HepG2 (cell line): ENCODE data around the gene PACS1.

ENCODE experiments used
- AGO1 ChIP-seq: fragments of 200-400 bp; formaldehyde crosslinking; IDR thresholded peaks from 2 replicates; pipeline ENCODE4 v1.6.1; 2017; ENCODE audit warnings: mild to moderate bottlenecking, low read depth, low read length, moderate library complexity; ENCODE audit not compliant: poor library complexity, severe bottlenecking
- CHD2 ChIP-seq: IDR thresholded peaks from 2 replicates; pipeline ENCODE4 v1.6.1; 2011; ENCODE audit warnings: low read depth, low read length, improper control_type of control experiment
- CTCF ChIP-seq: sonication (generic); formaldehyde crosslinking; IDR thresholded peaks from 2 replicates; pipeline ENCODE4 v1.5.0; 2020; ENCODE audit warnings: mild to moderate bottlenecking, missing genetic modification reagents, moderate library complexity
- ETS1 ChIP-seq: sonication (generic); formaldehyde crosslinking; IDR thresholded peaks from 2 replicates; pipeline ENCODE4 v1.4.0; 2020; ENCODE audit warnings: missing genetic modification reagents
- FOXJ3 ChIP-seq: sonication (generic); formaldehyde crosslinking; IDR thresholded peaks from 2 replicates; pipeline ENCODE4 v1.4.0; 2020; ENCODE audit warnings: missing genetic modification reagents, mild to moderate bottlenecking, borderline replicate concordance
- JUNB ChIP-seq: sonication (generic); formaldehyde crosslinking; IDR thresholded peaks from 2 replicates; pipeline ENCODE4 v1.8.0; 2022; ENCODE audit warnings: missing genetic modification reagents, mild to moderate bottlenecking, borderline replicate concordance
- MLX ChIP-seq: IDR thresholded peaks from 2 replicates; pipeline ENCODE4 v1.6.1; 2016
- POLR2A ChIP-seq, 2 experiments: IDR thresholded peaks; 2 replicates each; pipeline ENCODE4 v1.6.1; 2011; ENCODE audit warnings: low read depth in 2 of 2, low read length in 2 of 2, mild to moderate bottlenecking in 1 of 2, moderate library complexity in 1 of 2; ENCODE audit not compliant: insufficient read depth in 1 of 2
- POLR2AphosphoS2 ChIP-seq: IDR thresholded peaks from 2 replicates; pipeline ENCODE4 v1.6.1; 2011; ENCODE audit warnings: low read depth, low read length, improper control_type of control experiment
- ZNF383 ChIP-seq: sonication (generic); formaldehyde crosslinking; IDR thresholded peaks from 2 replicates; pipeline ENCODE4 v1.4.0; 2020; ENCODE audit warnings: missing genetic modification reagents, mild to moderate bottlenecking, borderline replicate concordance
- ZNF552 ChIP-seq: sonication (generic); formaldehyde crosslinking; IDR thresholded peaks from 2 replicates; pipeline ENCODE4 v1.9.0; 2022; ENCODE audit warnings: missing genetic modification reagents, mild to moderate bottlenecking, borderline replicate concordance
- ZNF768 ChIP-seq: sonication (generic); formaldehyde crosslinking; IDR thresholded peaks from 2 replicates; pipeline ENCODE4 v1.4.0; 2020; ENCODE audit warnings: missing genetic modification reagents
- ZNF788 ChIP-seq: sonication (generic); formaldehyde crosslinking; IDR thresholded peaks from 2 replicates; pipeline ENCODE4 v1.5.0; 2020; ENCODE audit warnings: mild to moderate bottlenecking, missing genetic modification reagents, borderline replicate concordance

- TF ChIP-seq ZNF383 = no peak
- TF ChIP-seq ZNF788 (CRISPR knock-in tag) = no peak
- no peak for TF ChIP-seq MLX (CRISPR knock-in tag)
- no peak for TF ChIP-seq ETS1 (CRISPR knock-in tag)
- TF ChIP-seq POLR2AphosphoS2 = no peak
- no peak for TF ChIP-seq POLR2A (IDR thresholded peaks at IDR 0.05; ENCODE audit: insufficient read depth in 1 of 2, low read depth in 2 of 2, low read length in 2 of 2)
- no peak for TF ChIP-seq CHD2
- no peak for TF ChIP-seq AGO1
- TF ChIP-seq FOXJ3 (CRISPR knock-in tag) = no peak
- TF ChIP-seq ZNF768 (CRISPR knock-in tag) = no peak
- TF ChIP-seq ZNF552 = no peak
- no peak for TF ChIP-seq JUNB (CRISPR knock-in tag)
- TF ChIP-seq CTCF (CRISPR knock-in tag) = no peak
These were observed 53.8 kb downstream of the PACS1 start for GRCh38 chr11:66123902-66124301.
